Measurements from ENCODE around the gene OR2H1.

OR2H1 gene

DNA sequence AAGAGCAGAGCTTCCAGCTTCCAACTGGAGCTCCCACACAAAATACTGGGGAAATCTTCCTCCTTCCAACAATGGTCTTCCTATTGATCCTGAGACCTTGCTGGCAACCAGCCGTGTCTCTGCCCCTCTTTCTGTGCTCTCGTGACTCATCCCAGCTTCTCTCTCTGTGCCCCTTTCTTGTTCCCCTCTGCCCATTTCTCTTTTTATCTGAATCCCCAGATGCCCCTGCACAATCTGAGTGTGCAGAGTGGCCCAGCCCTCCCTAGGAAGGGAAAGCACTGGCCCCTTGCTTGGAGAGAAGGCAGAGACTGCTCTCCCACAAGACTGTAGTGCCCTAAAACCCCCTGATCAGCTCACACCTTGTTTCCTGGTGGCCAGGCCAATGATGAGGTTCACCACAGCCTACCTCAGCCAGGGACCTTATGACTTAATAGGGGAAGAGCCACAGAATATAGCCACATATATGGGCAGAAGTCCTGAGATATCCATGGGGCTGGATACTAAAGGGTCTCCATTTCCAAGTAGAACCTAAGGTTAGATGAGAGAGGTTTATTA is 53.9 kb downstream of the OR2H1 start:
- no peak for DNase-seq
